Osteoblast (primary cell): ENCODE results near the gene ZDHHC20. TPM values are rescaled to one million over a fixed set of nuclear protein-coding genes. Genes with fewer than 3 reads are reported as not detected.

Source experiments
- DNase-seq: peaks from one replicate; pipeline ENCODE4 v3.0.0; 2011; ENCODE audit warnings: low spot score, mixed read lengths; ENCODE audit not compliant: insufficient read length; ENCODE audit errors: missing footprints
- H2AFZ ChIP-seq: 2 replicates; pipeline ENCODE4 v1.6.0; 2011; ENCODE audit warnings: mild to moderate bottlenecking, low read length
- H3K27ac ChIP-seq: 2 replicates; pipeline ENCODE4 v1.5.1; 2011; ENCODE audit warnings: mild to moderate bottlenecking, low read depth, low read length, moderate library complexity
- H3K27me3 ChIP-seq: 2 replicates; pipeline ENCODE4 v1.6.0; 2012; ENCODE audit warnings: mild to moderate bottlenecking, control low read depth, inconsistent platforms, low read length, moderate library complexity; ENCODE audit not compliant: insufficient read depth
- H3K36me3 ChIP-seq: 2 replicates; pipeline ENCODE4 v1.5.1; 2011; ENCODE audit warnings: mild to moderate bottlenecking, low read length, control low read depth, moderate library complexity; ENCODE audit not compliant: insufficient read depth
- H3K4me1 ChIP-seq: 2 replicates; pipeline ENCODE4 v1.5.1; 2011; ENCODE audit warnings: mild to moderate bottlenecking, low read length, control low read depth, moderate library complexity; ENCODE audit not compliant: insufficient read depth
- H3K4me2 ChIP-seq: 2 replicates; pipeline ENCODE4 v1.6.0; 2011; ENCODE audit warnings: mild to moderate bottlenecking, low read length; ENCODE audit not compliant: insufficient read depth
- H3K4me3 ChIP-seq: fragments of 200-600 bp; sonication (generic); 3 replicates; pipeline ENCODE4 v1.5.1; 2012; ENCODE audit warnings: mild to moderate bottlenecking, low read length, inconsistent platforms; ENCODE audit not compliant: insufficient read depth
- H3K79me2 ChIP-seq: 2 replicates; pipeline ENCODE4 v1.6.0; 2012; ENCODE audit warnings: mild to moderate bottlenecking, low read length, control low read depth, inconsistent platforms; ENCODE audit not compliant: insufficient read depth
- H3K9me3 ChIP-seq: 2 replicates; pipeline ENCODE4 v1.5.1; 2011; ENCODE audit warnings: low read depth, low read length, control low read depth
- H4K20me1 ChIP-seq: 2 replicates; pipeline ENCODE4 v1.6.0; 2012; ENCODE audit warnings: mild to moderate bottlenecking, low read length, control low read depth; ENCODE audit not compliant: insufficient read depth
- CTCF ChIP-seq: IDR thresholded peaks from 2 replicates; pipeline ENCODE4 v1.5.1; 2011; ENCODE audit warnings: mild to moderate bottlenecking, low read depth, low read length, moderate library complexity; ENCODE audit errors: extremely low read depth
- total RNA-seq: library from RNA; depleted of rRNA; stranded (reverse); fragments of >200 nt; gene quantifications from 2 replicates; pipeline ENCODE4 v1.2.3, GENCODE V29; 2012

Gene ZDHHC20
- total RNA-seq, 1 donor, result 110 TPM

GRCh38 chr13:21330126-21330861 lies 128.8 kb downstream of the ZDHHC20 start:
- H3K27me3 ChIP-seq, result no peaks in the 10 kb centered on the region
- peak overlapping the region; percentile 41 for H2AFZ ChIP-seq
- TF ChIP-seq CTCF, result no peak
- no peak for DNase-seq
- no peak overlapping the region for H3K27ac ChIP-seq
- no peaks in the 10 kb centered on the region for H3K79me2 ChIP-seq
- no peaks in the 10 kb centered on the region for H3K9me3 ChIP-seq
- H4K20me1 ChIP-seq, result no peaks in the 10 kb centered on the region
- H3K4me3 ChIP-seq, result no peak overlapping the region
- H3K4me1 ChIP-seq, result peaks cover 7% of the 10 kb centered on the region
- peak overlapping the region; percentile 43 for H3K4me2 ChIP-seq
- H3K36me3 ChIP-seq, result no peaks in the 10 kb centered on the region

GRCh38 chr13:21328836-21329477 lies 130.1 kb downstream of the ZDHHC20 start:
- H3K4me1 ChIP-seq, result peaks cover 7% of the 10 kb centered on the region
- no peak overlapping the region for H2AFZ ChIP-seq
- no peaks in the 10 kb centered on the region for H3K27me3 ChIP-seq
- no peaks in the 10 kb centered on the region for H3K36me3 ChIP-seq
- no peaks in the 10 kb centered on the region for H4K20me1 ChIP-seq
- H3K9me3 ChIP-seq, result no peaks in the 10 kb centered on the region
- no peak overlapping the region for H3K4me2 ChIP-seq
- H3K27ac ChIP-seq, result no peak overlapping the region
- no peak overlapping the region for H3K4me3 ChIP-seq
- H3K79me2 ChIP-seq, result no peaks in the 10 kb centered on the region
- no peak for DNase-seq
- TF ChIP-seq CTCF, result no peak

GRCh38 chr13:21328201-21328600 lies 130.9 kb downstream of the ZDHHC20 start:
- Histone ChIP-seq H4K20me1 (no peaks in the 10 kb centered on the region), H3K27me3 (no peaks in the 10 kb centered on the region), H3K4me3 (no peak overlapping the region), H3K27ac (no peak overlapping the region), H2AFZ (no peak overlapping the region), H3K79me2 (no peaks in the 10 kb centered on the region), H3K9me3 (no peaks in the 10 kb centered on the region), H3K36me3 (no peaks in the 10 kb centered on the region), H3K4me1 (peaks cover 7% of the 10 kb centered on the region), H3K4me2 (no peak overlapping the region)
- TF ChIP-seq CTCF, result no peak
- no peak for DNase-seq
